ENCODE data around the gene MYO3B.

GRCh38 chr2:170330881-170331280 lies 152.9 kb downstream of the MYO3B start:
- TF ChIP-seq CTCF (IDR thresholded peaks at IDR 0.05) (no peak), RNF2 (IDR thresholded peaks at IDR 0.05; ENCODE audit: borderline replicate concordance, low read depth) (no peak), HMGXB4 (CRISPR knock-in tag; IDR thresholded peaks at IDR 0.05; ENCODE audit: borderline replicate concordance) (no peak), POLR2A (IDR thresholded peaks at IDR 0.05; ENCODE audit: low read length) (no peak), ZNF302 (CRISPR knock-in tag; IDR thresholded peaks at IDR 0.05) (no peak), CEBPB (IDR thresholded peaks at IDR 0.05) (no peak), MYC (IDR thresholded peaks at IDR 0.05; ENCODE audit: borderline replicate concordance, low read length) (no peak), EP300 (IDR thresholded peaks at IDR 0.05) (no peak), USF2 (IDR thresholded peaks at IDR 0.05) (no peak)
